HepG2 (cell line): ENCODE measurements around the gene POLN. TPM values are rescaled to one million over a fixed set of nuclear protein-coding genes. Genes with fewer than 3 reads are reported as not detected.

ENCODE experiments used
- ATAC-seq: fragments of 200-7000 bp; cut with Tn5 transposase; 3 replicates; pipeline ENCODE4 v1.9.1; 2020; ENCODE audit warnings: mild to moderate bottlenecking, moderate library complexity
- BruUV-seq: library from RNA; stranded (reverse); fragments of 400-500 nt; replicated peaks from 2 replicates; lab custom pipeline; 2021; lab: Mats Ljungman, UMichigan
- CTCF ChIA-PET: fragments of 300-600 bp; formaldehyde crosslinking; extraction: SDS; loops from one replicate; lab custom pipeline; 2021; ENCODE audit warnings: low total read pairs, inconsistent platforms, low intra/inter-chr PET ratio; lab: Yijun Ruan, JAX
- POLR2A ChIA-PET: fragments of 350-600 bp; sonication (Branson Sonifier 250); formaldehyde crosslinking; loops from one replicate; lab custom pipeline; 2020; ENCODE audit warnings: antibody characterized with exemption, inconsistent platforms; lab: Yijun Ruan, JAX
- DNase-seq: peaks from one replicate; pipeline ENCODE4 v3.0.0-alpha.2; 2015; ENCODE audit warnings: low spot score
- FAIRE-seq: peaks from 3 replicates; lab custom pipeline; 2011; peaks lifted over from hg19 to GRCh38; lab: Jason Lieb, UNC
- H2AFZ ChIP-seq: one replicate; pipeline ENCODE4 v1.6.1; 2011; ENCODE audit warnings: low read length, inconsistent platforms
- H3K27ac ChIP-seq: fragments of 300-600 bp; 3 replicates; pipeline ENCODE4 v1.8.0; 2011; ENCODE audit warnings: mixed run types, mild to moderate bottlenecking, mixed read lengths, low read length, inconsistent platforms; ENCODE audit not compliant: insufficient read depth; ENCODE audit errors: extremely low read length
- H3K27me3 ChIP-seq, 2 experiments: fragments of 200-600 bp in 1 of 2; 2 replicates in 1 of 2; 3 replicates in 1 of 2; pipeline versions ENCODE4 v1.6.0 to v1.8.0; 2011; ENCODE audit warnings: low read length in 2 of 2, mild to moderate bottlenecking in 2 of 2, moderate library complexity in 2 of 2, inconsistent platforms in 1 of 2; ENCODE audit not compliant: insufficient read depth in 2 of 2, control insufficient read depth in 1 of 2
- H3K36me3 ChIP-seq, 2 experiments: fragments of 200-600 bp in 1 of 2; replicated peaks in 1 of 2; 2 replicates in 1 of 2; 3 replicates in 1 of 2; pipeline versions ENCODE4 v1.5.1 to v1.8.0; 2011; ENCODE audit warnings: low read length in 2 of 2, inconsistent platforms in 1 of 2; ENCODE audit not compliant: insufficient read depth in 2 of 2, control insufficient read depth in 1 of 2
- H3K4me1 ChIP-seq: 2 replicates; pipeline ENCODE4 v1.5.1; 2012; ENCODE audit warnings: low read length, inconsistent platforms; ENCODE audit not compliant: insufficient read depth
- H3K4me2 ChIP-seq: 2 replicates; pipeline ENCODE4 v1.6.0; 2011; ENCODE audit warnings: low read depth, low read length, inconsistent platforms
- H3K4me3 ChIP-seq, 3 experiments: fragments of 200-600 bp in 1 of 3; sonication (generic), shearing (Covaris generic) in 1 of 3; replicated peaks in 1 of 3; 2 replicates each; pipeline ENCODE4 v1.5.1; 2011 to 2016; ENCODE audit warnings: low read length in 3 of 3, inconsistent platforms in 2 of 3, low read depth in 2 of 3, mild to moderate bottlenecking in 2 of 3, control low read depth in 1 of 3, mixed read lengths in 1 of 3; ENCODE audit not compliant: insufficient read depth in 1 of 3
- H3K79me2 ChIP-seq: one replicate; pipeline ENCODE4 v1.6.1; 2011; ENCODE audit warnings: low read length, inconsistent platforms; ENCODE audit not compliant: insufficient read depth
- H3K9ac ChIP-seq: 2 replicates; pipeline ENCODE4 v1.6.0; 2011; ENCODE audit warnings: mild to moderate bottlenecking, low read depth, low read length, inconsistent platforms; ENCODE audit not compliant: insufficient read depth
- H3K9me3 ChIP-seq: 2 replicates; pipeline ENCODE4 v1.5.1; 2012; ENCODE audit warnings: mild to moderate bottlenecking, low read length
- H4K20me1 ChIP-seq: 2 replicates; pipeline ENCODE4 v1.6.0; 2011; ENCODE audit warnings: inconsistent platforms, mild to moderate bottlenecking, low read length, moderate library complexity; ENCODE audit not compliant: insufficient read depth
- DPF2 ChIP-seq: sonication (generic); formaldehyde crosslinking; IDR thresholded peaks from 2 replicates; pipeline ENCODE4 v1.4.0; 2020; ENCODE audit warnings: mild to moderate bottlenecking, low read depth, missing genetic modification reagents, borderline replicate concordance
- E2F5 ChIP-seq: sonication (generic); formaldehyde crosslinking; conservative IDR thresholded peaks from 2 replicates; pipeline ENCODE4 v1.4.0; 2020; ENCODE audit warnings: missing genetic modification reagents
- EED ChIP-seq: sonication (generic); formaldehyde crosslinking; IDR thresholded peaks from 2 replicates; pipeline ENCODE4 v1.5.0; 2020; ENCODE audit warnings: mild to moderate bottlenecking, missing genetic modification reagents
- ELF4 ChIP-seq: sonication (generic); formaldehyde crosslinking; IDR thresholded peaks from 2 replicates; pipeline ENCODE4 v1.5.0; 2020; ENCODE audit warnings: missing genetic modification reagents, mild to moderate bottlenecking, moderate library complexity, borderline replicate concordance
- FOXO4 ChIP-seq: sonication (generic); formaldehyde crosslinking; conservative IDR thresholded peaks from 2 replicates; pipeline ENCODE4 v1.8.1; 2023; ENCODE audit warnings: missing genetic modification reagents
- GPN1 ChIP-seq: sonication (generic); formaldehyde crosslinking; IDR thresholded peaks from 2 replicates; pipeline ENCODE4 v1.5.1; 2020; ENCODE audit warnings: missing genetic modification reagents, borderline replicate concordance
- KDM5A ChIP-seq: fragments of 200-600 bp; sonication (generic); IDR thresholded peaks from 2 replicates; pipeline ENCODE4 v1.7.0; 2018; ENCODE audit warnings: antibody characterized with exemption, mild to moderate bottlenecking, low read length, borderline replicate concordance
- PHF21A ChIP-seq: sonication (generic); formaldehyde crosslinking; IDR thresholded peaks from 2 replicates; pipeline ENCODE4 v1.5.0; 2020; ENCODE audit warnings: mild to moderate bottlenecking, missing genetic modification reagents
- ZBTB44 ChIP-seq: sonication (generic); formaldehyde crosslinking; IDR thresholded peaks from 2 replicates; pipeline ENCODE4 v1.4.0; 2020; ENCODE audit warnings: missing genetic modification reagents
- ZEB1 ChIP-seq: IDR thresholded peaks from 2 replicates; pipeline ENCODE4 v1.6.1; 2012; ENCODE audit warnings: mild to moderate bottlenecking, low read depth, inconsistent platforms; ENCODE audit not compliant: insufficient replicate concordance
- ZFP1 ChIP-seq: IDR thresholded peaks from 2 replicates; pipeline ENCODE4 v1.6.1; 2016
- ZNF143 ChIP-seq: sonication (generic); formaldehyde crosslinking; IDR thresholded peaks from 2 replicates; pipeline ENCODE4 v1.4.0; 2020; ENCODE audit warnings: missing genetic modification reagents
- WGBS: methylation state at CpG from one replicate; pipeline ENCODE4 v1.1.6; 2017; ENCODE audit warnings: low lambda C conversion rate; 5-methylcytosine and 5-hydroxymethylcytosine counted together
- in situ Hi-C: cut with HindIII; loops from 2 replicates; pipeline ENCODE4 v1.10.0; 2017; ENCODE audit warnings: low pct_unique_long_range_greater_than_20kb; ENCODE audit not compliant: extremely low pct_ligation_motif_present
- intact Hi-C: fragments of 100-400 bp; cut with micrococcal nuclease; formaldehyde crosslinking; loops from one replicate; pipeline ENCODE4 v1.10.0; 2022; ENCODE audit not compliant: unreplicated experiment
- polyA plus RNA-seq, 8 experiments: library from polyadenylated mRNA; depleted of rRNA in 3 of 8; stranded (reverse) in 7 of 8; unstranded in 1 of 8; fragments of >200 nt; fragmentation: Illumina TruSeq in 4 of 8; extraction: Trizol in 4 of 8; gene quantifications; 2 replicates each; pipeline versions ENCODE4 v1.2.1 to v1.2.3, GENCODE V29; 2011 to 2016; ENCODE audit warnings: low read depth in 4 of 8, missing spikeins in 1 of 8, mixed read lengths in 1 of 8; ENCODE audit not compliant: insufficient read depth in 1 of 8
- total RNA-seq, 5 experiments: library from RNA; depleted of rRNA; stranded (reverse); fragments of >200 nt; fragmentation: Illumina TruSeq; extraction: Trizol; gene quantifications; 2 replicates each; pipeline ENCODE4 v1.2.3, GENCODE V29; 2016; ENCODE audit warnings: low read depth in 1 of 5
- TF ChIP-seq, protein P1 (sequence below): sonication (generic); formaldehyde crosslinking; IDR thresholded peaks from 2 replicates; pipeline ENCODE4 v1.8.1; 2023; ENCODE audit warnings: mild to moderate bottlenecking, moderate library complexity, missing genetic modification reagents

POLN gene
- total and polyA plus RNA-seq, 2 of the 13 experiments (the other 11 are each of a cell fraction or from before 2014, with no cell fraction given), result 0.93 to 1.5 TPM

DNA sequence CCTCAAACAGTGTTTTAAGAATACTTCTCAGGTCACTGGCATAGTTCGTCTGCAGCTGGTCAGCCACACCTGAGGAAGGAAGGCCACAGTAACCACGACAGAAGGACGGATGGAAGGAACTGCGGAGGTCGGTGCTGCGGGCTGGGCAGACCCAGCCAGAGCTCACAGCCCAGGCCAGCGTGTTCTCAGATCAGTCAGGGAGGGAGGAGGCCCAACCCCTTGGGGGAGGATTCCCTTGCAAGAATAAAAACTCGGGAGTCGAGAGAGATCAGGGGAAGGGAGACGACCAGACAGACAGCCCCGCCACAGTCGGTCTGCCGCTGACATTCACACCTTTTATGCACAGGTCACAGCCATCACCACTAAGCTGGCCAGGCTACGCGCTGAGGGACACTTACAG lies 31.3 kb upstream of the POLN start:
- no peak for TF ChIP-seq FOXO4 (CRISPR knock-in tag)
- TF ChIP-seq GPN1 (CRISPR knock-in tag), result no peak
- no peak for TF ChIP-seq ZBTB44 (CRISPR knock-in tag)
- TF ChIP-seq, protein P1, sequence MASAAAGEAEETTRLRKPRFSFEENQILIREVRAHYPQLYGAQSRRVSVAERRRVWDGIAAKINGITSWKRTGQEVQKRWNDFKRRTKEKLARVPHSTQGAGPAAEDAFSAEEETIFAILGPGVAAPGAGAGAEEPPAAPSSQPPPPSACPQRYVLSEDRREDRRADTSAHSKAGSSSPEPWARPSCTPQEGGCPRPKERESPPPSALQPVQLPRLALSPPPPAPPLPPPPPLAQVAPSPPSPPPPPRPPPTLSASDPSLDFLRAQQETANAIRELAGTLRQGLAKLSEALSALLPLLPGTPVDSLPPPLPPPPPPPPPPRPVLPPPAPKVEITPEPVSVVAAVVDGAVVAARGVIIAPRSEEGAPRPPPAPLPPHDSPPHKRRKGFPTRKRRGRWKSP (CRISPR knock-in tag), result no peak
- TF ChIP-seq DPF2, result no peak
- TF ChIP-seq E2F5, result no peak
- TF ChIP-seq ZEB1, result no peak
- TF ChIP-seq KDM5A, result no peak
- no peak for TF ChIP-seq ZNF143 (CRISPR knock-in tag)
- TF ChIP-seq EED (CRISPR knock-in tag), result no peak
- TF ChIP-seq PHF21A (CRISPR knock-in tag), result no peak
- no peak for TF ChIP-seq ELF4 (CRISPR knock-in tag)
- no peak for TF ChIP-seq ZFP1 (CRISPR knock-in tag)
- BruUV-seq, result no TSS peak
- DNase-seq, result no peak
- in situ Hi-C loops, result no loop called here
- intact Hi-C loops, result no loop called here
- ATAC-seq, result no peak; the same call in 2 of the 3 replicates
- Histone ChIP-seq H2AFZ (no peak overlapping the region), H3K4me1 (no peaks in the 10 kb centered on the region), H3K36me3 (no peaks in the 10 kb centered on the region), H3K9ac (no peak overlapping the region), H4K20me1 (no peaks in the 10 kb centered on the region), H3K27me3 (peaks cover 14 to 59% of the 10 kb centered on the region in 2 experiments; a peak in 4 of 5 replicates), H3K9me3 (no peaks in the 10 kb centered on the region), H3K79me2 (no peaks in the 10 kb centered on the region), H3K4me2 (no peak overlapping the region), H3K4me3 (no peak overlapping the region), H3K27ac (no peak overlapping the region)
- no peak for FAIRE-seq
- CTCF ChIA-PET, result no interaction called here
- POLR2A ChIA-PET, result no interaction called here
- WGBS, result 45% methylated on average over 13 of the region's 15 CpGs
